OCI-LY1 (cell line): Measurements from ENCODE around the gene RUNX3.

ENCODE experiments used
- H2AFZ ChIP-seq: fragments of 200-600 bp; sonication (generic), shearing (Covaris generic); 2 replicates; pipeline ENCODE4 v1.6.0; 2014; ENCODE audit warnings: antibody characterized with exemption, mild to moderate bottlenecking, low read length
- H3F3A ChIP-seq: fragments of 200-600 bp; sonication (generic), shearing (Covaris generic); 2 replicates; pipeline ENCODE4 v1.6.0; 2014; ENCODE audit warnings: mild to moderate bottlenecking, antibody characterized with exemption, low read length, moderate library complexity; ENCODE audit not compliant: insufficient read depth
- H3K27ac ChIP-seq: fragments of 200-600 bp; sonication (generic); 2 replicates; pipeline ENCODE4 v1.5.1; 2014; ENCODE audit warnings: low read length, mixed run types, mild to moderate bottlenecking, low read depth; ENCODE audit not compliant: poor library complexity, severe bottlenecking
- H3K27me3 ChIP-seq: fragments of 200-600 bp; sonication (generic); 2 replicates; pipeline ENCODE4 v1.6.0; 2014; ENCODE audit warnings: antibody characterized with exemption, mild to moderate bottlenecking, low read length, moderate library complexity; ENCODE audit not compliant: insufficient read depth
- H3K36me3 ChIP-seq: fragments of 200-600 bp; sonication (generic); 2 replicates; pipeline ENCODE4 v1.6.1; 2014; ENCODE audit warnings: mild to moderate bottlenecking, antibody characterized with exemption, low read length, moderate library complexity, mixed read lengths; ENCODE audit not compliant: insufficient read depth
- H3K4me1 ChIP-seq: fragments of 200-600 bp; sonication (generic); 2 replicates; pipeline ENCODE4 v1.5.1; 2014; ENCODE audit warnings: mild to moderate bottlenecking, low read length, moderate library complexity; ENCODE audit not compliant: insufficient read depth, severe bottlenecking
- H3K4me2 ChIP-seq: fragments of 200-600 bp; sonication (generic), shearing (Covaris generic); 2 replicates; pipeline ENCODE4 v1.6.1; 2014; ENCODE audit warnings: low read length
- H3K4me3 ChIP-seq: fragments of 200-600 bp; sonication (generic); 2 replicates; pipeline ENCODE4 v1.5.1; 2014; ENCODE audit warnings: low read length, low read depth, mild to moderate bottlenecking, mixed read lengths; ENCODE audit not compliant: poor library complexity, severe bottlenecking
- H3K79me2 ChIP-seq: fragments of 200-600 bp; shearing (Covaris generic); 2 replicates; pipeline ENCODE4 v1.6.1; 2016; ENCODE audit warnings: mixed run types, low read length, mixed read lengths; ENCODE audit not compliant: insufficient read depth
- H3K9ac ChIP-seq: fragments of 200-600 bp; sonication (generic), shearing (Covaris generic); 2 replicates; pipeline ENCODE4 v1.6.1; 2014; ENCODE audit warnings: mild to moderate bottlenecking, low read length, mixed read lengths
- H3K9me2 ChIP-seq: fragments of 200-600 bp; sonication (generic), shearing (Covaris generic); 2 replicates; pipeline ENCODE4 v1.6.1; 2014; ENCODE audit warnings: low read depth, mild to moderate bottlenecking, low read length, mixed read lengths
- H3K9me3 ChIP-seq: fragments of 200-600 bp; shearing (Covaris generic); 2 replicates; pipeline ENCODE4 v1.6.1; 2014; ENCODE audit warnings: low read length, mixed read lengths
- H4K20me1 ChIP-seq: fragments of 200-600 bp; sonication (generic), shearing (Covaris generic); 2 replicates; pipeline ENCODE4 v1.6.0; 2016; ENCODE audit warnings: mild to moderate bottlenecking, low read length; ENCODE audit not compliant: insufficient read depth
- EZH2 ChIP-seq: fragments of 200-600 bp; sonication (generic), shearing (Covaris generic); IDR thresholded peaks from 2 replicates; pipeline ENCODE4 v1.8.0; 2017; ENCODE audit warnings: borderline replicate concordance, mixed run types, mild to moderate bottlenecking, antibody characterized with exemption, low read length, moderate library complexity, mixed read lengths
- TF ChIP-seq, protein P1 (sequence below): fragments of 200-600 bp; sonication (generic), shearing (Covaris generic); IDR thresholded peaks from 2 replicates; pipeline ENCODE4 v1.5.1; 2017; ENCODE audit warnings: mild to moderate bottlenecking, antibody characterized with exemption, low read length, moderate library complexity, mixed read lengths

RUNX3 gene

DNA sequence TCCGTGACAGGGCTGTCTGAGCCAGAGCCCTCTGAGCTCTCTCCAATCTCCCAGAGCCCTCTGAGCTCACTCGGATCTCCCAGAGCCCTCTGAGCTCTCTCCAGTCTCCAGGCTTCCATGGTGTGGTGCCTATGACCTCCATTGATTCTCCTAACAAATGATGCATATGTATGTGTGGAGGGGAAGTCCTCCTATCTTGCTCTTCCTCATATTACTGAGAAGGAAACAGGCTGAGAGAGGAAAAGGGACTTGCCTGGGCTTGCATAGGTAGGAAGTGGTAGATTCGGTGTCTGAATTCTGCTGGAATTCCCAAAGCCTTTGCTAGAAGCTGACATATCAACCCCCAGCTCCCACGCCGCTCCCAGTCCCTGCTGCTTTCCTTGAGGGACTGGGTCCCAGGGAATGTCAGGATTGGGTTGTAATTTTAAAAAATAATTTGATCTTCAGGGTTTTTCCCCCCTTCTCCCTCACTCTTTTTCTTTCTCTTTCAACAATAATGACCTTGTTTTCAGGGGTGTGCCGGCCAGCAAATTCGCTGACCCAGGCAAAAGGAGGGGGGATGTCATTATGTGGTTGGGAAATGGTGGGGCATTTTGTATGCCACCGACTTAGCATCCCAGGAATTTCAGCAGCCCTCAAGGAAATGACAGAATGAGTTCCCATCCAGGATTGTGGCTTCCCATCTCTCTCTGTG is 42.3 kb upstream of the RUNX3 start:
- TF ChIP-seq, protein P1, sequence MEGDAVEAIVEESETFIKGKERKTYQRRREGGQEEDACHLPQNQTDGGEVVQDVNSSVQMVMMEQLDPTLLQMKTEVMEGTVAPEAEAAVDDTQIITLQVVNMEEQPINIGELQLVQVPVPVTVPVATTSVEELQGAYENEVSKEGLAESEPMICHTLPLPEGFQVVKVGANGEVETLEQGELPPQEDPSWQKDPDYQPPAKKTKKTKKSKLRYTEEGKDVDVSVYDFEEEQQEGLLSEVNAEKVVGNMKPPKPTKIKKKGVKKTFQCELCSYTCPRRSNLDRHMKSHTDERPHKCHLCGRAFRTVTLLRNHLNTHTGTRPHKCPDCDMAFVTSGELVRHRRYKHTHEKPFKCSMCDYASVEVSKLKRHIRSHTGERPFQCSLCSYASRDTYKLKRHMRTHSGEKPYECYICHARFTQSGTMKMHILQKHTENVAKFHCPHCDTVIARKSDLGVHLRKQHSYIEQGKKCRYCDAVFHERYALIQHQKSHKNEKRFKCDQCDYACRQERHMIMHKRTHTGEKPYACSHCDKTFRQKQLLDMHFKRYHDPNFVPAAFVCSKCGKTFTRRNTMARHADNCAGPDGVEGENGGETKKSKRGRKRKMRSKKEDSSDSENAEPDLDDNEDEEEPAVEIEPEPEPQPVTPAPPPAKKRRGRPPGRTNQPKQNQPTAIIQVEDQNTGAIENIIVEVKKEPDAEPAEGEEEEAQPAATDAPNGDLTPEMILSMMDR, result no peak
- TF ChIP-seq EZH2, result no peak
- H3K36me3 ChIP-seq, result no peaks in the 10 kb centered on the region; the same call in 1 of the 2 replicates
- no peak overlapping the region for H3K27ac ChIP-seq
- H3K9ac ChIP-seq, result no peak overlapping the region
- H3K4me3 ChIP-seq, result no peak overlapping the region
- no peaks in the 10 kb centered on the region for H3K79me2 ChIP-seq
- no peaks in the 10 kb centered on the region for H4K20me1 ChIP-seq
- peaks cover 9% of the 10 kb centered on the region; the same call in 1 of the 2 replicates for H3K27me3 ChIP-seq
- no peaks in the 10 kb centered on the region for H3F3A ChIP-seq
- H3K9me3 ChIP-seq, result peaks cover 21% of the 10 kb centered on the region
- H3K9me2 ChIP-seq, result no peaks in the 10 kb centered on the region
- no peak overlapping the region for H3K4me2 ChIP-seq
- H3K4me1 ChIP-seq, result no peaks in the 10 kb centered on the region
- H2AFZ ChIP-seq, result no peak overlapping the region

DNA sequence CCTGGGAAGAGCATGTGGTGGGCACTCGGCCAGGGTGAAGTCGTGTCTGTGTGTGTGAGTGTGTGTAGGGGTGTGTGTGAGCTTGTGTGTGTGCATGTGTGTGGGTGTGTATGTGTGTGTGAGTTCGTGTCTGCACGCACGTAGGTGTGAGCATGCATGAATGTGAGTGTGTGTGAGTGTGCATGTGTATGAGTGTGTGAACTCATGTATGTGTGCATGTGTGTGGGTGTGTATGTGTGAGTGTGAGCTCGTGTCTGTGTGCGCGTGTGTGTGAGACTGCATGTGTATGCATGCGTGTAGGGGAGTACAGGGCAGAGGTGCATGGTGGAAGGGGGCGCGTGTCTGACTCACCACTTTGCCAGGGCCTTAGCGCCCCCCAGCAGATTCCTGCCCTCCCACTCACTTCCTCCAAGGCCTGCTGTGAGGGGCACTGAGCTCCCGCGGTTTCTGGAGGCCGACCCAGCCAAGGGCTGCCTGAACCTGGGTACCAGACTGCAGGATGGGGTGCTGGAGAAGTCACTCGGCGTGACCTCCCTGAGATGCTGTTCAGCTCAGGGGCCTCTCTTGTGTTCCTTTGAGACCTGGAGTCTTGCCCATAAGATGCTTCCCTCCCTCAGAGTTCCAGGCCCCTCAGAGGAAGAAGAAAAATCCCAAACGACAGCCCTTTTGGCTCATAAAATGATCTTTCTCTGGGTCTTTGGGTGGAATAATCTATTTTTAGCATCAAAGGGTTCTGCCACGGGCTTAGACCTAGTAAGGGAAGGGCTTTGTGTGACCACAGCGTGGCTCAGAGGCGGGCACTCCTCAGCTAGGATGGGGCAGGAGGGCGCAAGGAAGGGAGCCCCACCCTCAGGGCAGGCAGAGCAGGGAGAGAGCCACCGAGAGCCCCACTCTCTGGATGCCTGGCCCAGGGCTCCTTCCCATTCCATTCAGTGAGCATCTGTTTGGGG is 41.1 kb upstream of the RUNX3 start:
- Histone ChIP-seq H3K4me2 (no peak overlapping the region), H3K27me3 (peaks cover 9% of the 10 kb centered on the region), H3K36me3 (no peaks in the 10 kb centered on the region; the same call in 1 of the 2 replicates), H3K9me3 (peaks cover 14% of the 10 kb centered on the region), H3K4me1 (no peaks in the 10 kb centered on the region), H3F3A (no peaks in the 10 kb centered on the region), H4K20me1 (no peaks in the 10 kb centered on the region), H3K9ac (no peak overlapping the region), H3K79me2 (no peaks in the 10 kb centered on the region), H3K4me3 (no peak overlapping the region), H3K27ac (no peak overlapping the region), H2AFZ (no peak overlapping the region), H3K9me2 (no peaks in the 10 kb centered on the region)
- TF ChIP-seq EZH2, result no peak
- TF ChIP-seq, protein P1, result no peak

DNA sequence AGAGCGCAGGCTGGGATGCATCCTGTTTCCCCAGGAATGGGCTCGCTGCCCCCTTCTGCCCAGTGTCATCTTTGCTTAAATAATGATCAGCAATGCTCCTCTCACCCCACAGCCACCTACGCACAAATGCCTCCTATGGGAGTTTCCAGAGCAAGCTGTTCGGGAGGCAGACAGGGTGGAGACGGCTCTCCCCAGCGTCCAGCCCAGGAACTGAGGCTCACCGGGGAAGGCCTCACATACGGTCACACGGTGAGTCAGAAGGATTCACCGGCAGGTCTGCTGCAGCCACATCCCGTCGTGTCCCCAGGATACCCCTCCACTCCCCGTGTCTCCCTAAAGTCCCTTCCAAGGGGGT is 40.3 kb upstream of the RUNX3 start:
- peaks cover 1% of the 10 kb centered on the region for H3K4me1 ChIP-seq
- no peak overlapping the region for H3K4me3 ChIP-seq
- H3K79me2 ChIP-seq, result no peaks in the 10 kb centered on the region
- H2AFZ ChIP-seq, result no peak overlapping the region
- H3K27me3 ChIP-seq, result peaks cover 9% of the 10 kb centered on the region
- H3K27ac ChIP-seq, result no peak overlapping the region
- no peaks in the 10 kb centered on the region for H3K9me2 ChIP-seq
- TF ChIP-seq EZH2, result no peak
- TF ChIP-seq, protein P1, result no peak
- H3F3A ChIP-seq, result no peaks in the 10 kb centered on the region
- H3K9me3 ChIP-seq, result peaks cover 8% of the 10 kb centered on the region
- no peaks in the 10 kb centered on the region for H4K20me1 ChIP-seq
- peak overlapping the region; percentile 28; the same call in 1 of the 2 replicates for H3K4me2 ChIP-seq
- no peaks in the 10 kb centered on the region; the same call in 1 of the 2 replicates for H3K36me3 ChIP-seq
- no peak overlapping the region for H3K9ac ChIP-seq
